Stimulated activated CD8-positive, alpha-beta memory T cell treated with anti-CD3 and anti-CD28 coated beads, Interleukin-2, amount 100 ng/mL, for 1 hour (primary cell): Measurements from ENCODE around the gene DAZL.

ENCODE experiments used
- DNase-seq, 2 donors: peaks; one replicate each; pipeline ENCODE4 v3.0.0-alpha.2; 2020; ENCODE audit warnings: low read depth in 2 of 2

Gene DAZL

DNA sequence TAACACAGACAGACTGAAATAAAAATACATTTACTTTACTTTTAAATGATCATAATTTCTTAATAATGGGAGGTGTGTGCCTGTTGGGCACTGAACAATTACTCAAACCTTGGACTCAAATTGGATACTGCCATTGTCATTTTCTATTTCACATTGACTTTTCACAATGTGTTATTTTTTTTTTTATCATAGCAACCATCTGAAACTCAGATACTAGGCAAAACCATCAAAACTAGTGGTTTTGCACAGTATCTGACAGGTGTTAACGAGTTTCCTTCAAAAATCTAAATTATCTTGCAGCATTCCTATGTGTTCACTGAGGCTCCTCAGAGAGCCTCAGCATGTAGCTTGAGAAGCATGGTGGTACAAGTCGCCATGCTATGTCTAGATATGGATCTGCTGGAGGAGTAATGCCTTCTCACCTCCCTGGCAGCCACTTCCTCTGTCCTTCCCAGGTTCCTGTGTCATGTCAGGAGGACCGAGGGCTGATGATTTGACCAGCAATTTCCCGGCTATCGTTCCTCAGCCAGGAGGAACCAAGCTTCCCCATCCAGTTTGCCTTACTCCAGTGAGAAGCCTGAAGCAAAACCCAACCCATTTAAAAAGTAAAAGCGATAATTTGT lies 61.9 kb downstream of the DAZL start:
- DNase-seq: no peak

DNA sequence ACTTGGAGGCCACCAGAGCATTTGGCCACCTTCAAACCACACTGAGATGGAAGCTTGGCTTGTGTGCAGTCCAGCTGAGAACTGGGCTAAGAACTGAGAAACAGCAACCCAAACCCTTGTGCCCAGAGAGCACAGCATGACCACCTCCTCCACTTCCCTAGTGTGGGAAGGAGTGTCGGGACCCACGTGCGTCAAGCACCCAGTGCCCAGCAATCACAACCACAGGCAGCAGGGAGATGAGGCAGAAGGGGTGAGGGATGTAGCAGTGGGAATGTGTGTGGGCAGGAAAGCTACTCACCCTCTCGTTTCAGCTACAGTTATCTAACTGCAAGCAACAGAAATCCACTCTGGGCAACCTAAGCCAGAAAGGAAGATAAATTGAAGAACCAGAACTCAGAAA lies 66.7 kb downstream of the DAZL start:
- DNase-seq: no peak

DNA sequence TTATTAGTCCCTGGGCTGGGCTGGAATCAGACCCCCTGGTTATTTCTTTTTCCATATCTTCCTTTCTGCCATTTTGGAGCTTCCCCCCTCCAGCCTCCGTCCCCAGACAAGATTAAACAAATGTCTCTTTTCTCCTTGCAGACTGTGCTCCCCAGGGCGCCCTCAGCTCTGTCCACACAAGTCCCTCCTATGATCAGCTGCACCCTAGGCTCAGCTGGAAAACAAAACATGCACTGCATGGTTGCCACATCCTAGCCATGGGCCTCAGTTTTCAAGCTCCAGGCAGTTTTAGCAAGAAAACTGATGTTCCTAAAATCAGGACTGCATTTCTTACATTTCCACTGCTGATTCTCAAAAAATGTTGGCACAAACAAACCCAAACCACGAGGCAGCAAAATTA lies 68.2 kb downstream of the DAZL start:
- no peak for DNase-seq
